HG02642 (cell line): Measurements from ENCODE around the gene LGI4.
"Not testable (repeated sequence)": the region's sequence is repeated elsewhere in the genome, so short reads cannot be mapped to it uniquely, and the experiment has no call there.

ENCODE experiments used
- ATAC-seq: cut with Tn5 transposase; IDR thresholded peaks from one replicate; pipeline ENCODE4 v1.9.1; 2021; ENCODE audit warnings: mild to moderate bottlenecking; ENCODE audit not compliant: unreplicated experiment, poor library complexity

The LGI4 gene

GRCh38 chr19:35110974-35111373 is 23.9 kb downstream of the LGI4 start:
- ATAC-seq, result no peak

DNA sequence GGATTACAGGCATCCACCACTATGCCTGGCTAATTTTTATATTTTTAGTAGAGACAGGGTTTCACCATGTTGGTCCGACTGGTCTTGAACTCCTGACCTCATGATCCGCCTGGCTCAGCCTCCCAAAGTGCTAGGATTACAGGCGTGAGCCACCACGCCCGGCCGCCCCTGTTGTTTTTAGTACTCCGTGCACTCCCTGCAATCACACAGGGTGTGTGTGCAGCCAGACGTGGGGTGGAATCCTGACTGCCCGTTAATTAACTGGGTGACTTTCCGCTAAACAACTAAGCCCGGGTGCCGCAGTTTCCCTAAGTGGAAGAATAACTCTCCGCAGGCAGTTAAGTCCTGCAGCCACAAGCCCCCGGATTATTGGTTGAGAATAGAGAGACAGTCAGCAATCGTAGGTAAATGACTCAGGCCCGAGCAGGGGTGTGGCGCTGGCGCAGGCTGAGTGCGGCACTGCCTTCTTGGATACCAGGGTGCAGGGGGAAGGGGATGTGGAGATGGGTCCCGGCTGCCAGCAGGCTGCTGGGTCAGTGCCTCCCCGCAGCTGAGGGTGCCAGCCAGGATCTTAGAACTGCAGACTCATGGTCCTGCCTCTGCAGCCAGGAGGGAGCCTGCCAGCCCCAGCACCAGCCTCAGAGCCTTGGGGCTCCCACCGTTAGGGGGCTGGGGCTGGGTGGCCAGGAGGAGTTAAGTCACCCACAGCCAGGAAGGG is 25.3 kb downstream of the LGI4 start:
- no peak for ATAC-seq

- no peak for ATAC-seq
Measured at GRCh38 chr19:35108730-35109129, 26.1 kb downstream of the LGI4 start.

- no peak for ATAC-seq
Measured at GRCh38 chr19:35107545-35107944, 27.3 kb downstream of the LGI4 start.

GRCh38 chr19:35106898-35107541 is 27.8 kb downstream of the LGI4 start:
- ATAC-seq, result no peak

DNA sequence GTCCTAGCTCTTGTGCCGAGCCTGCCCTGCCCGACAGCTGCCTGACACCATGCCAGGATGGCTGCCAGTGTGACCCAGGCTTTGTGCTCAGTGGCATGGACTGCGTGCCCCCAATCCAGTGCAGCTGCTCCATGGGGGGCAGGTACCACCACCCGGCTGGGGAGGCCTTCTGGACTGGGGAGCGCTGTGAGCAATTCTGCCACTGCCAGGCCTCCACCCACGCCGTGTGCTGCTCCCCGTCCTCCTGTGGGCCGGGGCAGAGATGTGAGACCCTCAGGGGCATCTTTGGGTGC is 28.6 kb downstream of the LGI4 start:
- no peak for ATAC-seq

DNA sequence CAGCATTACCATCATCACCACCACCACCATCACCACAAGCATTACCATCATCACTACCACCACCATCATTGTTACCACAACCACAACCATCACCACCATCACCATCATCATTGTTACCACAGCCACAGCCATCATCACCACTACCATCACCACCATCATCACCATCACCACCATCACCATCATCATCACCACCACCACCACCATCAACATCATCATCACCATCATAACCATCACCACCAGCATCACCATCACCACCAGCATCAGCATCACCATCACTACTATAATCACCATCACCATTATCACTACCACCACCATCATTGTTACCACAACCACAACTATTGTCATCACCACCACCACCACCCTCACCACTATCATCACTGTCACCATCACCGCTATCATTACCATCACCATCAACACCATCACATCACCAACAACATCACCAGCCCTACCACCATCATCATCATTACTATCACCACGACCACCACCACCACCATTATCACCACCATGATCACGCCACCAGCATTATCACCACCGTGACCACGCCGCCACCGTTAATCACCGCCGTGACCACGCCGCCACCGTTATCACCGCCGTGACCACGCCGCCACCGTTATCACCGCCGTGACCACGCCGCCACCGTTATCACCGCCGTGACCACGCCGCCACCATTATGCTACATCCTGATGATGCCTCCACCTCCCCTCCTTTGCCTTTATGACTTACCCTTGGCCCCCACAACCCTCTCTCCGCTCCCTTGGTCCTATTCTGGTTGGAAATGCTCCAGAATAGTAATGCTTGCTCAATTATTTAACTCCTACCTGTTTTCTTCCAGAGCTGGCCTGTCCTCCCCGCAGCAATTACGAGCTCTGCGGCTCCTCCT is 29.2 kb downstream of the LGI4 start:
- no peak for ATAC-seq

DNA sequence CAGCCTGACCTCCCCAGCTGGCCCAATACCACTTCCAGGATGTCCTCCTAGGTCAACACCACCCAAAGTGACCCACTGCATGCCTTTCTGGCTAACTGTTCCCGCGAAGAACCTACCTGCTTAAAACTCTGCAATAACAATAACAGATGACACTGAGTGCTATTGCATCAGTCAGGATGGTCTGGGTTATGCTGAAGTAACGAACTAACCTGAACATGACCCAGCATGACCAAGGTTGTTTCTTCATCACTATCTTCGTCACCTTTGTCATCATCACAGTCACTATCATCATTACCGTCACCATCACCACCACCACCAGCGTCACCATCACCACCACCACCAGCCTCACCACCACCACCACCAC is 29.8 kb downstream of the LGI4 start:
- no peak for ATAC-seq

DNA sequence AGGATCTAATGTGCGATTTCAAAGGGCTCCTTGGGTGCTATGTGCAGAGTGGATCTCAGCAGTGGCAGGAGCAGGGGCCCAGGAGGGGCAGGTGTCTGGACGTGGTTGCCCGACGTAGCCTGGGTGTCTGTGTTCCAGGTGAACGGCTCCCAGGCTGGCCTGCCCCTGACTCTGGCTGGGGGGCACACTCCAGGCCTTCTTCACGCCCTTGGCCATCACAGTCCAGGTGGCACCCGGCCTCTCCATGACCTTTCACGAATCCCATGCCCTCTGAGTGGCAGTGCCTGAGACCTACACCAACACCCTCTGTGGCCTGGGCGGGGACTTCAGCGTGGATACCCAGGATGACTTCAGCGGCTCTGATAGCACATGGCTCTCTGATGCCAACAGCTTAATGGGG is 30.5 kb downstream of the LGI4 start:
- no peak for ATAC-seq

DNA sequence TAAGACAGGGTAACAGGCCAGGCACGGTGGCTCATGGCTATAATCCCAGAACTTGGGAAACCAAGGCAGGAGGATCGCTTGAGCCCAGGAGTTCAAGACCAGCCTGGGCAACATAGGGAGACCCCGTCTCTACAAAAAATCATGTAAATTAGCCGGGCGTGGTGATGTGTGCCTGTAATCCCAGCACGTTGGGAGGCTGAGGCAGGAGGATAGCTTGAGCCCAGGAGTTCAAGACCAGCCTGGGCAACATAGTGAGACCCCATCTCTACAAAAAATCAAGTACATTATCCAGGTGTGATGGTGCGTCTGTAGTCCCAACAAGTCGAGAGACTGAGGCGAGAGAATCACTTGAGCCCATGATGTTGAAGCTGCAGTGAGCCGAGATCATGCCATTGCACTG is 31.2 kb downstream of the LGI4 start:
- ATAC-seq, result not testable (repeated sequence)

DNA sequence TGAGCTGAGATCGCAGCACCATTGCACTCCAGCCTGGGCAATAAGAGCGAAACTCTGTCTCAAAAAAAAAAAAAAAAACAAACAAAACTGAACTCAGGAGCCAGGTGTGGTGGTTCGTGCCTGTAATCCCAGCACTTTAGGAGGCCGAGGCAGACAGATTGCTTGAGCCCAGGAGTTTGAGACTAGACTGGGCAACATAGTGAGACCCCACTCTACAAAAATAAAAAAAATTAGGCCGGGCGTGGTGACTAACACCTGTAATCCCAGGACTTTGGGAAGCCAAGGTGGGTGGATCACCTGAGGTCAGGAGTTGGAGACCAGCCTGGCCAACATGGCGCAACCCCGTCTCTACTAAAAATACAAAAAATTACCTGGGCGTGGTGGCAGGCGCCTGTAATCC is 32.9 kb downstream of the LGI4 start:
- not testable (repeated sequence) for ATAC-seq

DNA sequence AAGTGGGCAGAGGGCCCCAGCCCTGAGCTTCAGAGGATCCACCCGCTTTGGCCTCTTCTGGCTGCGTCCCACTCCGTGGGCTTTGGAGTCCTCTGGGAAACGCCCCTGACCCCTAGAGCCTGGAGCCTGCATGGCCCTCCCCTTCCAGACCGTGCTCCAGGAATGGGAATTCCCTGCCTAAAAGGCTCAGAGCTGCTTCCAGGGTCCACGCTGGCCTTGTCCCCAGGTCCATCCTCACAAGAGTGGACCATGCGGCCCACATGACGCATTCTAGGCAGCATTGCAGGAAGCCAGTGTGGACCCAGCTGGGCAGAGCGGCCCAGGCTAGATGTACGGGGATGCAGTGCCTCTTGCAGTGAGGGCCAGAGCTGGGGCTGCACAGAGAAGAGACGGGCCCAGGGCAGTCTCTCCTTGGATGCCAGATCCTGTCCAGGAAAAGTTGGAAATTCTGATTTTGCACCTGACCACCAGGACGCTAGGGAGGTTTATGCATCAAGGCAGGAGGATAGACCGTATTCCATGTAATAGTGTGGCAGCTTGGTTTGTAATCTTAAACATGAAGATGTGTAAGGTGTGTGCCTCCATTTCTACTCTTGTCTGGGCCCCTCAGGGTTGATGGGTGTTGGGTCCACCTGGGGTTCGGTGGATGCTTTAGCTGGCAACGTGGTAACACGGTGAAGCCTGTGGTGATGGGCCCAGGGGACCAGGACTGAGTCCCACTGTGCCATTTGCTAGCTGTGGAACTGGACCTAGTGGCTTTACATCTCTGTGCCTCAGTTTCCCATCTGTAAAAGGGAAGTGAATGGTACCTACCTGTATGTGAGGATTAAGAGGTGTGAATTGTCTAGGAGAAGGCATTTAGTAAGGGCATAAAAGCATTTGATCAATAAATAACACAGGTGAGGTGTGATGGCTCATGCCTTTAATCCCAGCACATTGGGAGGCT is 34.0 kb downstream of the LGI4 start:
- ATAC-seq, result no peak

GRCh38 chr19:35099897-35100275 is 35.0 kb downstream of the LGI4 start:
- no peak for ATAC-seq

DNA sequence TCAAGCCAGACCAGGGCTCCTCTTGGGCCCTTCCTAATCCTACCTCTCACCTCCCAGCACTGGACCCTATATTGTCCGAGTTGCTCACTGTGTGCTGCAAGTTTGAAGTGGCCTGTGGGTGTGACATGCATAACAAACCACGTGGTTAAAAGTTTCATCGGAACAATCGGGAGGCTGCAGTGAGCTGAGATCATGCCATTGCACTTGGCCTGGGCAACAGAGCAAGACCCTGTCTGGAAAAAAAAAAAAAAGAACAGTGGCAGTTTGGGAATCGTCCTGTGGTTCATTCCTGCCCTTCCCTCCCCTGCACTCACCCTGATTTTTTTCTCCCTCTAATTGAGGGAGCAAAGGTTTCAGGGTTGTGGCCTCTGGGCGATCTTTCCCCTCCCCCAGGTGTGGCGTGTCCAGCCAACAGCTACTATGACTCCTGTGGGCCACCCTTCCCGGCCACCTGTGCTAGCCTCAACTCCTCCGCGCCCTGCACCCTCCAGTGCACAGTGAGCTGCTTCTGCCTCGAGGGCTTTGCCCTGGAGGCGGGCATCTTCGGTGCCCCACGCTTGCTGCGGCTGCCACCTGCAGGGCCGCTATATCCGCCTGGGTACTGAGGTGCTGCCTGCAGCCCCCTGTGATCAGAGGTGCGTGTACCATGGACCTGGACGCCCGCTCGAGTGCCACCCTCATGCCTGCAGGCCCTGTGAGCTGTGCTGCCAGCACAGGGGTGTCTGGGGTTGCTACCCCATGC is 35.5 kb downstream of the LGI4 start:
- ATAC-seq, result no peak

DNA sequence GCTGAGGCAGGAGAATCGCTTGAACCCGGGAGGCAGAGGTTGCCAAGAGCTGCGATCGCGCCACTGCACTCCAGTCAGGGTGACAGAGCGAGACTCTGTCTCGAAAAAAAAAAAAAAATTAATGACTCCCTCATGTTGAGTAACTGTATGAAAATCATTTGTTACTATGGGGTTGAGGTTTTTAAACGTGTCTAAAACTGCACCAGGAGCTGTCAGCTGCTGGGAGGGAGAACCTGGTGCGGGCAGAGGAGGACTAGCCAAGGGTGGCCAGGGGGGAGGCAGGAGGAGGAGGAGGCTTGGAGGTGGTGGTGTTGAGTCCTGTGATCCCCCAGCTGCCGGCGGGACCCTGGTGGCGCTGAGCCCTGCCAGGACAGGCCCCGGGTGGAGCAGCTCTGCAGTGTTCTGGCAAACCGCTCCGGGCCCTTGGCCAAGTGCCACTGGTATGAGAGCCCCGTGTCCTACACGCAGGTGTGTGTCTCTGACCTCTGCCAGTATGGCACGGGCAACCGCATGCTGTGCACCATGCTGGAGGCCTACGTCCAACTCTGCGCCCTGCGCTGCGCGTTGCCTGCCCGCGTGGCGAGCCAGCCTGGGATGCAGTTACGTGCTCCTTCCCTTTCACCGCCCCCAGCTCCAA is 36.3 kb downstream of the LGI4 start:
- no peak for ATAC-seq

GRCh38 chr19:35095667-35096368 is 39.0 kb downstream of the LGI4 start:
- ATAC-seq, result no peak

DNA sequence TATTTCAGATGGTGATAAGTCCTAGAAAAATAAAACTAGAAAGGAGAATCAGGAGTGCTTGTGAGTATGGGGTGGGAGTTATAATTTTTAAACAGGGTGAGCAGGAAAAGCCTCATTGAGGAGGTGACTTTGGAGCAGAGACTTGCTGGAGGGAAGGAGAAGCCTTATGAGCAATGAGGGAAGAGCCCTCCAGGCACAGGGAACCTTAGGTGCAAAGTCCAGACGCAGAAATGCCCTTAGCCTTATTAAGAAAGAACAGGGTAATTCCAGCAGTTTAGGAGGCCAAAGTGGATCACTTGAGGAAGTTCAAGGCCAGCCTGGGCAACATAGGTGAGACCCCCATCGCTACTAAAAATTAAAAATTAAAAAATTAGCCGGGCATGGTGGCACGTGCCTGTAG is 40.2 kb downstream of the LGI4 start:
- ATAC-seq, result no peak

- no peak for ATAC-seq
Measured at GRCh38 chr19:35093941-35094647, 40.8 kb downstream of the LGI4 start.
